Posterior vena cava (tissue), 2 donors: ENCODE measurements around the gene RALGPS1. TPM values are rescaled to one million over a fixed set of nuclear protein-coding genes. Genes with fewer than 3 reads are reported as not detected.

ENCODE experiments used
- DNase-seq: peaks from one replicate; pipeline ENCODE4 v3.0.0-alpha.2; 2020; ENCODE audit warnings: low spot score
- intact Hi-C, 2 donors: fragments of 100-400 bp; cut with DNase I; formaldehyde crosslinking; loops; one replicate each; pipeline versions ENCODE4 v1.14.1 to v1.14.2; 2022 to 2023
- long read RNA-seq, 2 donors: library from polyadenylated mRNA; unstranded; transcript quantifications; one replicate each; pipeline ENCODE4 v2.0.0, GENCODE V29; 2020 to 2021
- total RNA-seq, 2 donors: library from RNA; stranded (reverse); fragmentation: NEBNext Ultra II Directional; extraction: Animal tissue kit (Norgen Biotek cat#: 25700); gene quantifications; one replicate each; pipeline ENCODE4 v1.2.1, GENCODE V29; 2021
- donor health status: DM: yes; HTN: yes; CAD: no.
- donor health status: DM: yes; HTN: yes; CAD: no.

The RALGPS1 gene
- total RNA-seq = 1 to 10 TPM; 6.4 to 7.8 TPM
- long read RNA-seq, donor 1, partial matches to known transcripts = 1 of 5 reads
- long read RNA-seq, donor 1, other reads (novel, unspliced or antisense) = 4 of 5 reads
- long read RNA-seq, donor 2, partial matches to known transcripts = 0 of 3 reads
- long read RNA-seq, donor 2, other reads (novel, unspliced or antisense) = 3 of 3 reads

- intact Hi-C loops = no loop called here
Observed at GRCh38 chr9:126914458-126915280, at the start of gene RALGPS1. Gene RALGPS1 (plus strand): TSS chr9:126914782. CDS start chr9:126962290, 47,508 bp downstream.

GRCh38 chr9:126869368-126869767 is 45.2 kb upstream of the RALGPS1 start:
- DNase-seq = no peak
- intact Hi-C loops = no loop called here

More at GRCh38 chr9:126914458-126915280, at the start of gene RALGPS1:
- peak; percentile 97 for DNase-seq

- intact Hi-C loops = no loop called here
Observed at GRCh38 chr9:126872516-126872915, 42.1 kb upstream of the RALGPS1 start.

GRCh38 chr9:126874546-126875314 is 39.9 kb upstream of the RALGPS1 start:
- intact Hi-C loops = no loop called here

More at GRCh38 chr9:126872516-126872915, 42.1 kb upstream of the RALGPS1 start:
- DNase-seq = no peak

GRCh38 chr9:126875756-126876510 is 38.6 kb upstream of the RALGPS1 start:
- DNase-seq = no peak
- intact Hi-C loops = no loop called here

More at GRCh38 chr9:126874546-126875314, 39.9 kb upstream of the RALGPS1 start:
- DNase-seq = no peak

GRCh38 chr9:126876531-126876930 is 38.1 kb upstream of the RALGPS1 start:
- DNase-seq = no peak
- intact Hi-C loops = no loop called here

GRCh38 chr9:126877418-126877817 is 37.2 kb upstream of the RALGPS1 start:
- intact Hi-C loops = no loop called here
- DNase-seq = no peak

GRCh38 chr9:126879288-126879687 is 35.3 kb upstream of the RALGPS1 start:
- intact Hi-C loops = no loop called here
- DNase-seq = no peak

- DNase-seq = no peak
- intact Hi-C loops = no loop called here
Observed at GRCh38 chr9:126880226-126880946, 34.2 kb upstream of the RALGPS1 start.

GRCh38 chr9:126880947-126881332 is 33.6 kb upstream of the RALGPS1 start:
- DNase-seq = no peak
- intact Hi-C loops = no loop called here

- no peak for DNase-seq
- intact Hi-C loops = no loop called here
Observed at GRCh38 chr9:126882746-126883145, 31.8 kb upstream of the RALGPS1 start.

- intact Hi-C loops = no loop called here
- DNase-seq = no peak
Observed at GRCh38 chr9:126883636-126884035, 30.9 kb upstream of the RALGPS1 start.

- intact Hi-C loops = no loop called here
- DNase-seq = no peak
Observed at GRCh38 chr9:126885131-126885641, 29.4 kb upstream of the RALGPS1 start.

- intact Hi-C loops = no loop called here
Observed at GRCh38 chr9:126886034-126886822, 28.4 kb upstream of the RALGPS1 start.

GRCh38 chr9:126886897-126887296 is 27.7 kb upstream of the RALGPS1 start:
- no peak for DNase-seq
- intact Hi-C loops = no loop called here

More at GRCh38 chr9:126886034-126886822, 28.4 kb upstream of the RALGPS1 start:
- DNase-seq = no peak

GRCh38 chr9:126891676-126892075 is 22.9 kb upstream of the RALGPS1 start:
- intact Hi-C loops = no loop called here
- no peak for DNase-seq

GRCh38 chr9:126893079-126893478 is 21.5 kb upstream of the RALGPS1 start:
- DNase-seq = no peak
- intact Hi-C loops = no loop called here
